ENCODE measurements around the gene TPT1.
"Not testable (repeated sequence)": the region's sequence is repeated elsewhere in the genome, so short reads cannot be mapped to it uniquely, and the experiment has no call there.

DNA sequence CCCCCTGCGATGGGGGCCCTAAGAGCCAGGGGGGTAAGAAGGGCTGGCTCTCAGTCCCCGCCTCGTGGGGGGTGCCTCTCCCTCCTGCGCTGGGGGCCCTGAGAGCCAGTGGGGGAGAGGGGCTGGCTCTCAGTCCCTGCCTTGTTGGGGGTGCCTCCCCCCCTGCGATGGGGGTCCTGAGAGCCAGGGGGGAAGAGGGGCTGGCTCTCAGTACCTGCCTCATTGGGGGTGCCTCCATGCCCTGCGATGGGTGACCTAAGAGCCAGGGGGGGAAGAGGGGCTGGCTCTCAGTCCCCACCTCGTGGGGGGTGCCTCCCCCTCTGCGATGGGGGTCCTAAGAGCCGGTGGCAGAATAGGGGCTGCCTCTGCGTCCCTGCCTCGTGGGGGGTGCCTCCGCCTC, 36.3 kb upstream of the TPT1 start:
- TF ChIP-seq, protein P1, sequence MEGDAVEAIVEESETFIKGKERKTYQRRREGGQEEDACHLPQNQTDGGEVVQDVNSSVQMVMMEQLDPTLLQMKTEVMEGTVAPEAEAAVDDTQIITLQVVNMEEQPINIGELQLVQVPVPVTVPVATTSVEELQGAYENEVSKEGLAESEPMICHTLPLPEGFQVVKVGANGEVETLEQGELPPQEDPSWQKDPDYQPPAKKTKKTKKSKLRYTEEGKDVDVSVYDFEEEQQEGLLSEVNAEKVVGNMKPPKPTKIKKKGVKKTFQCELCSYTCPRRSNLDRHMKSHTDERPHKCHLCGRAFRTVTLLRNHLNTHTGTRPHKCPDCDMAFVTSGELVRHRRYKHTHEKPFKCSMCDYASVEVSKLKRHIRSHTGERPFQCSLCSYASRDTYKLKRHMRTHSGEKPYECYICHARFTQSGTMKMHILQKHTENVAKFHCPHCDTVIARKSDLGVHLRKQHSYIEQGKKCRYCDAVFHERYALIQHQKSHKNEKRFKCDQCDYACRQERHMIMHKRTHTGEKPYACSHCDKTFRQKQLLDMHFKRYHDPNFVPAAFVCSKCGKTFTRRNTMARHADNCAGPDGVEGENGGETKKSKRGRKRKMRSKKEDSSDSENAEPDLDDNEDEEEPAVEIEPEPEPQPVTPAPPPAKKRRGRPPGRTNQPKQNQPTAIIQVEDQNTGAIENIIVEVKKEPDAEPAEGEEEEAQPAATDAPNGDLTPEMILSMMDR (IDR thresholded peaks at IDR 0.05) = not testable (repeated sequence)
- not testable (repeated sequence) for TF ChIP-seq POLR2AphosphoS5 (IDR thresholded peaks at IDR 0.05; ENCODE audit: low read depth, low read length); FOSL2 (IDR thresholded peaks at IDR 0.05; ENCODE audit: borderline replicate concordance, low read depth); USF2 (IDR thresholded peaks at IDR 0.05; ENCODE audit: borderline replicate concordance, low read depth, low read length); REST (IDR thresholded peaks at IDR 0.05; ENCODE audit: low read depth, low read length); EP300 (IDR thresholded peaks at IDR 0.05; ENCODE audit: borderline replicate concordance in 1 of 2, low read depth in 1 of 2, low read length in 1 of 2); FOXJ3 (CRISPR knock-in tag; IDR thresholded peaks at IDR 0.05); MEF2A (IDR thresholded peaks at IDR 0.05; ENCODE audit: borderline replicate concordance, low read depth); RFX5 (IDR thresholded peaks at IDR 0.05; ENCODE audit: low read length); SIN3A (IDR thresholded peaks at IDR 0.05; ENCODE audit: borderline replicate concordance, low read depth, low read length)
- TF ChIP-seq, protein P2, sequence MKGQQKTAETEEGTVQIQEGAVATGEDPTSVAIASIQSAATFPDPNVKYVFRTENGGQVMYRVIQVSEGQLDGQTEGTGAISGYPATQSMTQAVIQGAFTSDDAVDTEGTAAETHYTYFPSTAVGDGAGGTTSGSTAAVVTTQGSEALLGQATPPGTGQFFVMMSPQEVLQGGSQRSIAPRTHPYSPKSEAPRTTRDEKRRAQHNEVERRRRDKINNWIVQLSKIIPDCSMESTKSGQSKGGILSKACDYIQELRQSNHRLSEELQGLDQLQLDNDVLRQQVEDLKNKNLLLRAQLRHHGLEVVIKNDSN (IDR thresholded peaks at IDR 0.05; ENCODE audit: borderline replicate concordance, low read depth) = not testable (repeated sequence)
